HG03571 (cell line): Measurements from ENCODE around the gene TTLL5.

Experiments used
- ATAC-seq: cut with Tn5 transposase; IDR thresholded peaks from one replicate; pipeline ENCODE4 v1.9.1; 2021; ENCODE audit not compliant: unreplicated experiment

TTLL5 gene

GRCh38 chr14:75697386-75697785 is 36.3 kb downstream of the TTLL5 start:
- ATAC-seq = no peak

GRCh38 chr14:75697918-75698317 is 36.9 kb downstream of the TTLL5 start:
- no peak for ATAC-seq

GRCh38 chr14:75699331-75699730 is 38.3 kb downstream of the TTLL5 start:
- no peak for ATAC-seq

GRCh38 chr14:75700295-75700694 is 39.2 kb downstream of the TTLL5 start:
- no peak for ATAC-seq

- no peak for ATAC-seq
Observed at GRCh38 chr14:75702122-75702521, 41.1 kb downstream of the TTLL5 start.

- no peak for ATAC-seq
Observed at GRCh38 chr14:75702616-75703261, 41.7 kb downstream of the TTLL5 start.

- ATAC-seq = no peak
Observed at GRCh38 chr14:75703467-75703866, 42.4 kb downstream of the TTLL5 start.

- no peak for ATAC-seq
Observed at GRCh38 chr14:75705014-75705413, 44.0 kb downstream of the TTLL5 start.

- ATAC-seq = no peak
Observed at GRCh38 chr14:75709207-75709812, 48.3 kb downstream of the TTLL5 start.

GRCh38 chr14:75711105-75711795 is 50.2 kb downstream of the TTLL5 start:
- no peak for ATAC-seq

GRCh38 chr14:75711796-75712211 is 50.8 kb downstream of the TTLL5 start:
- ATAC-seq = no peak

- ATAC-seq = no peak
Observed at GRCh38 chr14:75714991-75715390, 53.9 kb downstream of the TTLL5 start.

- ATAC-seq = no peak
Observed at GRCh38 chr14:75715926-75716780, 55.1 kb downstream of the TTLL5 start.

GRCh38 chr14:75717729-75718128 is 56.7 kb downstream of the TTLL5 start:
- ATAC-seq = no peak

GRCh38 chr14:75718199-75718598 is 57.2 kb downstream of the TTLL5 start:
- no peak for ATAC-seq

- no peak for ATAC-seq
Observed at GRCh38 chr14:75720116-75720515, 59.1 kb downstream of the TTLL5 start.

GRCh38 chr14:75720842-75721498 is 59.9 kb downstream of the TTLL5 start:
- no peak for ATAC-seq

GRCh38 chr14:75723716-75724115 is 62.7 kb downstream of the TTLL5 start:
- no peak for ATAC-seq

GRCh38 chr14:75724414-75725204 is 63.6 kb downstream of the TTLL5 start:
- ATAC-seq = no peak

GRCh38 chr14:75725481-75725880 is 64.4 kb downstream of the TTLL5 start:
- ATAC-seq = no peak
